COLO668 (cell line): ENCODE data around the gene C1orf21.
"Not testable (repeated sequence)": the region's sequence is repeated elsewhere in the genome, so short reads cannot be mapped to it uniquely, and the experiment has no call there.

Experiments used
- DNase-seq: peaks from one replicate; lab custom pipeline; 2025; ENCODE audit not compliant: unreplicated experiment; lab: John Stamatoyannopoulos, UW

The C1orf21 gene

GRCh38 chr1:184595596-184595995, 208.8 kb downstream of the C1orf21 start:
- DNase-seq, result no peak

- DNase-seq, result no peak
These were observed 210.3 kb downstream of the C1orf21 start for GRCh38 chr1:184596950-184597645.

GRCh38 chr1:184597650-184598357, 211.0 kb downstream of the C1orf21 start:
- DNase-seq, result no peak

GRCh38 chr1:184598403-184599193, 211.8 kb downstream of the C1orf21 start:
- DNase-seq, result no peak

- DNase-seq, result no peak
These were observed 217.5 kb downstream of the C1orf21 start for GRCh38 chr1:184604152-184604900.

GRCh38 chr1:184605941-184606340, 219.1 kb downstream of the C1orf21 start:
- DNase-seq, result no peak

- DNase-seq, result no peak
These were observed 220.0 kb downstream of the C1orf21 start for GRCh38 chr1:184606786-184607185.

GRCh38 chr1:184608581-184608980, 221.8 kb downstream of the C1orf21 start:
- no peak for DNase-seq

GRCh38 chr1:184608990-184609389, 222.2 kb downstream of the C1orf21 start:
- DNase-seq, result no peak

- peak; percentile 61 for DNase-seq
These were observed 224.2 kb downstream of the C1orf21 start for GRCh38 chr1:184610876-184611595.

GRCh38 chr1:184612229-184612628, 225.4 kb downstream of the C1orf21 start:
- not testable (repeated sequence) for DNase-seq

- DNase-seq, result no peak
These were observed 227.8 kb downstream of the C1orf21 start for GRCh38 chr1:184614667-184615066.

GRCh38 chr1:184615301-184615700, 228.5 kb downstream of the C1orf21 start:
- DNase-seq, result no peak

GRCh38 chr1:184616504-184616903, 229.7 kb downstream of the C1orf21 start:
- DNase-seq, result no peak

GRCh38 chr1:184617433-184618029, 230.7 kb downstream of the C1orf21 start:
- no peak for DNase-seq

GRCh38 chr1:184618851-184619250, 232.0 kb downstream of the C1orf21 start:
- no peak for DNase-seq

GRCh38 chr1:184620469-184620868, 233.6 kb downstream of the C1orf21 start:
- no peak for DNase-seq

GRCh38 chr1:184621260-184621659, 234.4 kb downstream of the C1orf21 start:
- no peak for DNase-seq

- peak; percentile 47 for DNase-seq
These were observed 235.5 kb downstream of the C1orf21 start for GRCh38 chr1:184622136-184622823.
